ENCODE results near the gene EXOC6.
A peak's percentile ranks its signal among the peaks of the same experiment; 100 is the strongest.
"Not testable (repeated sequence)": the region's sequence is repeated elsewhere in the genome, so short reads cannot be mapped to it uniquely, and the experiment has no call there.

The EXOC6 gene

GRCh38 chr10:92914478-92915325 lies 66.4 kb downstream of the EXOC6 start:
- no peaks in the 10 kb centered on the region for H3K9me3 Mint-ChIP-seq
- no peaks in the 10 kb centered on the region for H3K27me3 Mint-ChIP-seq (ENCODE audit: low read depth)
- H3K4me3 Mint-ChIP-seq, result no peak overlapping the region
- no peak overlapping the region for H3K27ac Mint-ChIP-seq
- H3K36me3 Mint-ChIP-seq (ENCODE audit: low read depth), result peaks cover 2% of the 10 kb centered on the region
- DNase-seq (ENCODE audit: low spot score), result peak; percentile 27
- no peaks in the 10 kb centered on the region for H3K4me1 Mint-ChIP-seq (ENCODE audit: low read depth)

DNA sequence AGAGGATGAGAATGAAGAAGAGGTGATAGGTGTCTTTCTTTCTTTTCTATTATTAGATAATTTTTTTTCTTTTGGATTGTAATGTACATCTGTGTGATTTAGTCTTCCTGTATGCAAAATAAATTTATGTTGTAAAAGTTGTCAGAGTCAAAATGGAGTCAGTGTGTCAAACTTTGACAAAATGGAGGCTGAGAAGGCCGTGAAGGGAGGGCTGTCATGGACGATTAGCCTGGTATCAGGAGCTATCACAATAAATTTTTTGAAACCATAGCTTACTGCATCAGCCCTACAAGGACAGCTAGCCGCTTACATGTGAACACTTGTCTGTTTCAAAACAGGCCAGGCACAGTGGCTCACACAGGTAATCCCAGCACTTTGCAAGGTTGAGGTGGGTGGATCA lies 67.6 kb downstream of the EXOC6 start:
- H3K27me3 Mint-ChIP-seq (ENCODE audit: low read depth), result no peaks in the 10 kb centered on the region
- no peaks in the 10 kb centered on the region for H3K4me1 Mint-ChIP-seq (ENCODE audit: low read depth)
- peaks cover 8% of the 10 kb centered on the region for H3K36me3 Mint-ChIP-seq (ENCODE audit: low read depth)

DNA sequence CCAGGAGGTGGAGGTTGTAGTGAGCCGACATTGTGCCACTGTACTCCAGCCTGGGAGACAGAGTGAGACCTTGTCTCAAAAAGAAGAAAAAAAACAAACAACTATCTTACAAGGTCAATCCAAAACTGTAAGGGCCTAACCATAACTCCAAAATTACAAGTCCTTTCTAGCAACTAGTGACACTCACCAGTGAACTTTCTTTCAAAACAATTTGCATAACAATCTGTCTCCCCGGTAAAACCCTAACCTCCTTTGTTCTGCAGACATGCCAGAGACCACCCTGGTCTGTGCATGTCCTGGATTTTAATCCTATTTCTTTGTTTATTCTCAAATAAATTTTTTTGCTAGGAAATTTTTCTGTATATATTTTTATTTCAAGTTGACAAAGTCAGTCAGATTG lies 68.1 kb downstream of the EXOC6 start:
- H3K9me3 Mint-ChIP-seq, result peaks cover 11% of the 10 kb centered on the region
- no peaks in the 10 kb centered on the region for H3K27me3 Mint-ChIP-seq (ENCODE audit: low read depth)
- no peaks in the 10 kb centered on the region for H3K4me1 Mint-ChIP-seq (ENCODE audit: low read depth)
- DNase-seq (ENCODE audit: low spot score), result no peak
- no peak overlapping the region for H3K4me3 Mint-ChIP-seq
- H3K27ac Mint-ChIP-seq, result no peak overlapping the region
- peaks cover 10% of the 10 kb centered on the region for H3K36me3 Mint-ChIP-seq (ENCODE audit: low read depth)

More for the DNA sequence above, 67.6 kb downstream of the EXOC6 start:
- Mint-ChIP-seq H3K27ac (no peak overlapping the region), H3K9me3 (peaks cover 9% of the 10 kb centered on the region), H3K4me3 (no peak overlapping the region)
- no peak for DNase-seq (ENCODE audit: low spot score)

DNA sequence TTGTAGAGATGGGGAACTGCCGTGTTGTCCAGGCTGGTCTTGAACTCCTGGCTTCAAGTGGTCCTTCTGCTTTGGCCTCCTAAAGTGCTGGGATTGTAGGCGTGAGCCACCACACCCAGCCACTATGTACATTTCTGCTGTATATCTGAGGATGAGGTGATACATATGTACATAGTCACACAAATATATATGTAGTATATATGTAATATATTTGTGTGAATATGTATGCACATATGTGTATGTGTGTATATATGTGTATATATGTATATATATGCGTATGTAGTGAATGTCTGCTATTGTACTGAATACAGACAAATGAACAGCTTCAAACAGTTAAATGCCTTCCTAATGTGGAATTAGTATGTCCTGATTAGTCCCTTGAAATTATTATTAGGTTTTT lies 70.3 kb downstream of the EXOC6 start:
- Mint-ChIP-seq H3K36me3 (ENCODE audit: low read depth) (peaks cover 10% of the 10 kb centered on the region), H3K27ac (no peak overlapping the region), H3K27me3 (ENCODE audit: low read depth) (no peaks in the 10 kb centered on the region)

DNA sequence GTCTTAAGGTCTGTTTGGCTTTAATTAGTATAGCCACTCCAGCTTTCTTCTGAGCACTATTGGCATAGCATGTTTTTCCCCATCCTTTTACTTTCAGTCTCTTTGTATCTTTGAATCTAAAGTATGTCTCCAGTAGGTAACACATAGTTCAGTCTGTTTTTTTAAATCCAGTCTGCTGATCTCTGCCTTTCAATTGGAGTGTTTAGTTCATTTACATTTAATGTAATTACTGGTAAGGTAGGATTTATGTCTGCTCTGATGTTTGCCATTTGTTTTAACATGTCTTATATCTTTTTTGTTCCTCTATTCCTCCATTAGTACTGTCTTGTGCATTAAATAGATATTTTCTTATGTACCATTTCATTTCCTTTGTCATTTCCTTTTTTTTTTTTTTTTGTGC lies 72.5 kb downstream of the EXOC6 start:
- no peak for DNase-seq (ENCODE audit: low spot score)
- Mint-ChIP-seq H3K4me1 (ENCODE audit: low read depth) (no peaks in the 10 kb centered on the region), H3K36me3 (ENCODE audit: low read depth) (peaks cover 10% of the 10 kb centered on the region), H3K4me3 (no peak overlapping the region), H3K9me3 (peaks cover 11% of the 10 kb centered on the region), H3K27me3 (ENCODE audit: low read depth) (no peaks in the 10 kb centered on the region), H3K27ac (no peak overlapping the region)

More for the DNA sequence above, 70.3 kb downstream of the EXOC6 start:
- no peaks in the 10 kb centered on the region for H3K4me1 Mint-ChIP-seq (ENCODE audit: low read depth)
- no peak overlapping the region for H3K4me3 Mint-ChIP-seq
- peaks cover 11% of the 10 kb centered on the region for H3K9me3 Mint-ChIP-seq
- DNase-seq (ENCODE audit: low spot score), result no peak

- no peak overlapping the region for H3K27ac Mint-ChIP-seq
- DNase-seq (ENCODE audit: low spot score), result no peak
- H3K4me1 Mint-ChIP-seq (ENCODE audit: low read depth), result no peaks in the 10 kb centered on the region
- H3K36me3 Mint-ChIP-seq (ENCODE audit: low read depth), result peaks cover 10% of the 10 kb centered on the region
- peaks cover 11% of the 10 kb centered on the region for H3K9me3 Mint-ChIP-seq
- no peak overlapping the region for H3K4me3 Mint-ChIP-seq
- H3K27me3 Mint-ChIP-seq (ENCODE audit: low read depth), result no peaks in the 10 kb centered on the region
These were observed 75.1 kb downstream of the EXOC6 start for GRCh38 chr10:92923416-92923815.

GRCh38 chr10:92929896-92930295 lies 81.6 kb downstream of the EXOC6 start:
- Mint-ChIP-seq H3K27me3 (ENCODE audit: low read depth) (no peaks in the 10 kb centered on the region), H3K9me3 (no peaks in the 10 kb centered on the region), H3K4me3 (no peak overlapping the region), H3K27ac (no peak overlapping the region), H3K4me1 (ENCODE audit: low read depth) (no peaks in the 10 kb centered on the region), H3K36me3 (ENCODE audit: low read depth) (peaks cover 10% of the 10 kb centered on the region)
- DNase-seq (ENCODE audit: low spot score), result no peak

DNA sequence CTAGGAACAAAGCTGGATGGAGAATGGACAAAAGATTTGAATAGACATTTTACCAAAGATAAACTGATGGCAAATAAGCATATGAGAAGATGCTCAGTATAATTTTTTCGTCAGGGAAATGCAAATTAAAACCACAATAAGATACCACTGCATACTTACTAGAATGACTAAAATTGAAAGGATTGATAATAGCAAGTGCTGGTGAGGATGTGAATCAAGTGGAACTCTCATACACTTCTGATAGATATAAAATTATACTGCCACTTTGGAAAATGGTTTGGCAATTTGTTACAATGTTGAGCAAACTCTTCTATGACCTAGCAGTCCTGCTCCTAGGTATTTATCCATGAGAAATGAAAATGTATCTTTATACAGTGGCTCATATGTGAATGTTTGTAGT lies 83.3 kb downstream of the EXOC6 start:
- no peaks in the 10 kb centered on the region for H3K9me3 Mint-ChIP-seq
- H3K27ac Mint-ChIP-seq, result no peak overlapping the region
- peaks cover 10% of the 10 kb centered on the region for H3K36me3 Mint-ChIP-seq (ENCODE audit: low read depth)
- H3K4me3 Mint-ChIP-seq, result no peak overlapping the region
- H3K27me3 Mint-ChIP-seq (ENCODE audit: low read depth), result no peaks in the 10 kb centered on the region
- no peaks in the 10 kb centered on the region for H3K4me1 Mint-ChIP-seq (ENCODE audit: low read depth)
- DNase-seq (ENCODE audit: low spot score), result no peak

- H3K9me3 Mint-ChIP-seq, result no peaks in the 10 kb centered on the region
- H3K4me3 Mint-ChIP-seq, result no peak overlapping the region
- H3K27ac Mint-ChIP-seq, result no peak overlapping the region
- H3K36me3 Mint-ChIP-seq (ENCODE audit: low read depth), result no peaks in the 10 kb centered on the region
- no peaks in the 10 kb centered on the region for H3K27me3 Mint-ChIP-seq (ENCODE audit: low read depth)
- no peak for DNase-seq (ENCODE audit: low spot score)
- no peaks in the 10 kb centered on the region for H3K4me1 Mint-ChIP-seq (ENCODE audit: low read depth)
These were observed 89.6 kb downstream of the EXOC6 start for GRCh38 chr10:92937876-92938275.

DNA sequence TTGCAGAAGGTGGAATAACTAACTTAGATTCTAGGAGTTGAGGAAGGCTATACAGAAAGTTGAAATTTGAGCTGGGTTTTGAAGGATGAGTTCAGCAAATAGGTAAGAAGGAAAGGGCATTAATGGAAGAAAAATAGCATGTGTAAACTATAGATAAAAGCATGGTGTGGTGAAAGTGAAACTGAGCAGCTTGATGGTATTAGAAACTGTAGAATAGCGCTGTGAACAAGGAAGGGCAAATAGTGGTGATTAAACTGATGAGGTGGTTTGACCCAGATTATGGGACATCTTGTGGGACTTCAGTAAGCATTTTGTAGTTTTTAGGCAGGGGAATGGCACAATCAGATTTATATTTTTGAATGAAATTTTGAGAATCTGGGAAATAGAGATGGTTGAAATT lies 90.5 kb downstream of the EXOC6 start:
- Mint-ChIP-seq H3K9me3 (no peaks in the 10 kb centered on the region), H3K4me1 (ENCODE audit: low read depth) (no peaks in the 10 kb centered on the region), H3K4me3 (no peak overlapping the region), H3K36me3 (ENCODE audit: low read depth) (no peaks in the 10 kb centered on the region), H3K27me3 (ENCODE audit: low read depth) (no peaks in the 10 kb centered on the region), H3K27ac (no peak overlapping the region)
- no peak for DNase-seq (ENCODE audit: low spot score)

GRCh38 chr10:92942226-92942625 lies 93.9 kb downstream of the EXOC6 start:
- Mint-ChIP-seq H3K4me1 (ENCODE audit: low read depth) (no peaks in the 10 kb centered on the region), H3K9me3 (no peaks in the 10 kb centered on the region)

GRCh38 chr10:92946491-92946890 lies 98.2 kb downstream of the EXOC6 start:
- no peaks in the 10 kb centered on the region for H3K4me1 Mint-ChIP-seq (ENCODE audit: low read depth)

More at GRCh38 chr10:92942226-92942625, 93.9 kb downstream of the EXOC6 start:
- Mint-ChIP-seq H3K4me3 (no peak overlapping the region), H3K27ac (no peak overlapping the region), H3K36me3 (ENCODE audit: low read depth) (no peaks in the 10 kb centered on the region), H3K27me3 (ENCODE audit: low read depth) (no peaks in the 10 kb centered on the region)
- no peak for DNase-seq (ENCODE audit: low spot score)

GRCh38 chr10:92952573-92952972 lies 104.3 kb downstream of the EXOC6 start:
- not testable (repeated sequence) for H3K4me3 Mint-ChIP-seq; H3K9me3 Mint-ChIP-seq; H3K4me1 Mint-ChIP-seq (ENCODE audit: low read depth); DNase-seq (ENCODE audit: low spot score); H3K27ac Mint-ChIP-seq; H3K36me3 Mint-ChIP-seq (ENCODE audit: low read depth); H3K27me3 Mint-ChIP-seq (ENCODE audit: low read depth)

More at GRCh38 chr10:92946491-92946890, 98.2 kb downstream of the EXOC6 start:
- no peak overlapping the region for H3K4me3 Mint-ChIP-seq
- DNase-seq (ENCODE audit: low spot score), result no peak
- no peaks in the 10 kb centered on the region for H3K9me3 Mint-ChIP-seq
- peaks cover 7% of the 10 kb centered on the region for H3K36me3 Mint-ChIP-seq (ENCODE audit: low read depth)
- H3K27me3 Mint-ChIP-seq (ENCODE audit: low read depth), result no peaks in the 10 kb centered on the region
- H3K27ac Mint-ChIP-seq, result no peak overlapping the region

- no peaks in the 10 kb centered on the region for H3K36me3 Mint-ChIP-seq (ENCODE audit: low read depth)
- H3K27ac Mint-ChIP-seq, result no peak overlapping the region
- no peaks in the 10 kb centered on the region for H3K27me3 Mint-ChIP-seq (ENCODE audit: low read depth)
- H3K4me1 Mint-ChIP-seq (ENCODE audit: low read depth), result no peaks in the 10 kb centered on the region
- H3K9me3 Mint-ChIP-seq, result no peaks in the 10 kb centered on the region
- H3K4me3 Mint-ChIP-seq, result no peak overlapping the region
- DNase-seq (ENCODE audit: low spot score), result no peak
These were observed 109.1 kb downstream of the EXOC6 start for GRCh38 chr10:92957223-92958010.

Measured in T-helper 2 cell treated with Interferon-gamma antibody and Interleukin-4, amounts not matched to agents 5 μg/mL and 100 μg/mL, for 36 hours (primary cell).